IPS-18c (cell line): ENCODE measurements around the gene MARCOL.

Experiments
- H3K4me3 ChIP-seq: 2 replicates; pipeline ENCODE4 v1.7.0; 2013; ENCODE audit warnings: low read depth, mild to moderate bottlenecking, low read length, moderate library complexity; ENCODE audit not compliant: insufficient read depth
- H3K9me3 ChIP-seq: one replicate; pipeline ENCODE4 v1.6.1; 2013; ENCODE audit warnings: mild to moderate bottlenecking, low read length, moderate library complexity; ENCODE audit not compliant: control insufficient read depth, insufficient read depth

The MARCOL gene

GRCh38 chr5:148238418-148238794, at the start of gene MARCOL:
MARCOL (plus strand) TSS chr5:148238525; CDS start chr5:148238598, 73 bp downstream.
- Histone ChIP-seq H3K4me3 (no peak within 1 kb of the TSS), H3K9me3 (no peaks in the 10 kb centered on the region)

DNA sequence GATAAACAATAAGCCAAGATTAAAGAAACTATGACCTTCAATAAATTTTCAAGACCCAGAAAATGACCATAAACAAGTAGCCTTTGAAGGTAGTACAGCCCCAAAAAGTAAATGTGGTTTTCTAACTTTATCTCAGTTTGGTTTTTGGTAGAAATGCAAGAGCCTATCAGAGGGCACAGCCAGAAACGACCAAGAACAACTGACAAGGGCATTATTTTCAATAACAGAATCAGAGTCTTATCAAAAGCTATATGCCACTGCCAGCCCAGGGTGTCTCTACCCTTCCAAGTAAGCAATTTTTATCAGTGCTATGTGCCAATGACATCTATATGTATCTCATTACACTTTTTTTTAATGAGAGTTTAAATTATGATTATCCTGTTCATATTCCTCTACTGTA, 47.3 kb upstream of the MARCOL start:
- H3K9me3 ChIP-seq = no peaks in the 10 kb centered on the region
- H3K4me3 ChIP-seq = no peak overlapping the region

DNA sequence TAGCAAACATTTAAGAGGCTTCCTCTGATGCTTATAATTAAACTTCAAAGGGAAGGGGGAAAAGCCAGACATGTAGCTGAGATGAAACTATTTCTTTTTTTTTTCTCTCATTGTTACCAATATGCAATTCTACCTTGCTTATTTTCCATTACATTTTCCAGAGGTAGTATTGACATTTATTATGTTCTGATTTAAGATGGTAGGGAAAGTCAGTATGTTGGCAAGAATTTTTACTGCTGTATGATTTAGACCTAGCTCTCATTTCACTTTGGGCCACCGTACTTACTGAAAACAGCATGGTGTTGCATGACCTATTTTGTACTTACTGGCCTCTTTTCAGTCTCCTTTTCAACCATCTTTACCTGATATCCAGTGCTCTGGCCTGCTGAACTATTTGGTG, 45.1 kb upstream of the MARCOL start:
- Histone ChIP-seq H3K9me3 (no peaks in the 10 kb centered on the region), H3K4me3 (no peak overlapping the region)

DNA sequence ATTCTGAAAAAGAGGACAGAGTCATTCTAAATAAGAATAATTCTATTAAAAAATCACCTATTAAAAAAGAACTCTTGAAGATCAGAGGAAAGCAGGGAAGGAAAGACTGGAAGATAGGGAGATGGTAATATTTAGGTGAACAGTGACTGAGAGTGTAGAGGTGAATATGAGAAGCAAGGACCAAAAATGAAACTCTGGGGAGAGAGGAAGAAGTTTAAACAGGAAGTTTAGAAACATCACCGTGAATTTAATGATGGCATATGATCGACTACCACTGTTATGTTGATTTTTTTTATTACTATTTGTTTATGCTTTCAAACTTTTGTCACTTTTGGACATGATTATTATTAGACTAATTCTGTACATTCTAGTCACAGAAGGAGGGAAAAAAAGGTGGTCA, 37.2 kb upstream of the MARCOL start:
- Histone ChIP-seq H3K4me3 (no peak overlapping the region), H3K9me3 (no peaks in the 10 kb centered on the region)

- Histone ChIP-seq H3K9me3 (no peaks in the 10 kb centered on the region), H3K4me3 (no peak within 1 kb of the TSS)
Measured at GRCh38 chr5:148202531-148203203, 35.7 kb upstream of the MARCOL start, which contains the start of gene SPINK6. SPINK6 (plus strand) TSS chr5:148203042; CDS start chr5:148203097, 55 bp downstream.

GRCh38 chr5:148205044-148205806, 33.1 kb upstream of the MARCOL start:
- H3K9me3 ChIP-seq = no peaks in the 10 kb centered on the region
- H3K4me3 ChIP-seq = no peak overlapping the region

DNA sequence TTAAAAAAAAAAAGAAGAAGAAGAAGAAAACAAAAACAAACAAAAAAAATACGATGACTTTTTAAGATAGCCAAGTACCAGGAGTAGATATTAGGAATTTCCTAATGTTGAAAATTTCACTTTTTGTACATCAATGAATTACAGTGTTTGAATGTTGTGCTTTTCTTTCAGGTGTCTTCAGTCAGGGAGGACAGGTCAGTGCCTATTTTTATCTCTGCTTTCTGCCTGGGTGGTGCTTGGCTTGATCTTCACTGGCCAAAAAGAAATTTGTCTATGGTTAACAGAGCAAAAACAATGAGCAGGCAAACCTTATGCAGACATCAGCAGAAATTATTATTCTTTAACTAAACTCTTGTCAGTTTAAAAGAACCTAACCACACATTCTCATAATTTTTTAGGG, 32.5 kb upstream of the MARCOL start:
- no peak overlapping the region for H3K4me3 ChIP-seq

GRCh38 chr5:148206620-148207019, 31.7 kb upstream of the MARCOL start:
- H3K9me3 ChIP-seq = no peaks in the 10 kb centered on the region
- H3K4me3 ChIP-seq = no peak overlapping the region

More for the DNA sequence above, 32.5 kb upstream of the MARCOL start:
- H3K9me3 ChIP-seq = no peaks in the 10 kb centered on the region

DNA sequence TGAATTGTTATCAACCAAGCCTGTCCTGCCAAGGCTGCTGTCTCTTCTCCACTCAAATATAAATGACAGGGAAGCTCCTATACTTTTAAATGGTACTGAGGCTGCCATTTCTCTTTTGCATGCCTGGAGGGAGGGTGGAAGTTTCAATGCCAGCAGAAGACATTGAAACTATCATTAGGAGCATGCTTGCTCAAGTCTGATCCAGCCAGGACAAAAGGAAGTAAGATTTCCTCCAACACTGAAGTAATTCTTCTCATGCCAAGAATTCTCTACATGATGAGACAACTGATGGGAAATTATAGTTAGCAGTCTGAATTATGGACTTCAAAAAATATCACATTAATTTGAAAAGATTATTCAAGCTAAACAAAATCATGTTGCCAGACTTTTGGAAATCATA, 30.1 kb upstream of the MARCOL start:
- H3K9me3 ChIP-seq = no peaks in the 10 kb centered on the region
- H3K4me3 ChIP-seq = no peak overlapping the region

- H3K9me3 ChIP-seq = no peaks in the 10 kb centered on the region
Measured at GRCh38 chr5:148209151-148209770, 29.1 kb upstream of the MARCOL start.

DNA sequence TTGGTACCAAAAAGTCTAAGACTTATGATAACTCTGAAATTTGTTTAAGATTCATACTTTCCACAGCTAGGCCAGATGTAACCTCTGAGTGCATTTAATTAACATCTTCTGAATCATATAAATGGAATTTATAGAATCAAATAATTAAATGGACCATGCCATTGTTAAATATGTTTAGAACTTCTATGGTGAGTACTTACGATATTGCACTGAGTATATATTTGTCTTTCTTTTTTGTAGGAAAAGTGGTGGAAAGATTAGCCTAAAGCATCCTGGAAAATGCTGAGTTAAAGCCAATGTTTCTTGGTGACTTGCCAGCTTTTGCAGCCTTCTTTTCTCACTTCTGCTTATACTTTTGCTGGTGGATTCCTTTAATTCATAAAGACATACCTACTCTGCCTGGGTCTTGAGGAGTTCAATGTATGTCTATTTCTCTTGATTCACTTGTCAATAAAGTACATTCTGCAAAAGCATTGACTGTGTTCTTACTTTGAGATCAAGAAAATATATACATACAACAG, 23.6 kb upstream of the MARCOL start:
- H3K9me3 ChIP-seq = no peaks in the 10 kb centered on the region
- no peak overlapping the region for H3K4me3 ChIP-seq

More at GRCh38 chr5:148209151-148209770, 29.1 kb upstream of the MARCOL start:
- no peak overlapping the region for H3K4me3 ChIP-seq

DNA sequence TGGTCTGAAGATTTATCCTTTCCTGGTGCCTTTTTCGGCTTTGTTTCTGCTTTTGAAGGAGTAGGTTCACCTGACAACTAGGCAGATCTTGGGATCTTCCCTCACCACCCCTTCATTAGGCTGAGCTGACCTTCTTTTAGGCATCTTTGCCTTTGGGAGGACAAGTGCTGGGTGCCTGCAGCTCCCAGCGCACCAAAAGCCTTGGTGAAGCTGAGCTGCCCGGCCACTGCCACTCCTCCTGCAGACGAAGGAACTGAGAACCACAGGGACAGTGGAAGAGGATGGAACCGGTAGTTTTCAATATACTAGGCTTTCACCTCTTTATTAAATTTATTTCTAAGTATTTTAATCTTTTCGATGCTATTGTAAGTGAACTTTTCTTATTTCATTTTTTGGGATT, 16.8 kb upstream of the MARCOL start:
- Histone ChIP-seq H3K9me3 (no peaks in the 10 kb centered on the region), H3K4me3 (no peak overlapping the region)

- Histone ChIP-seq H3K4me3 (no peak overlapping the region), H3K9me3 (no peaks in the 10 kb centered on the region)
Measured at GRCh38 chr5:148224117-148224742, 14.1 kb upstream of the MARCOL start.

- no peak overlapping the region for H3K4me3 ChIP-seq
- H3K9me3 ChIP-seq = no peaks in the 10 kb centered on the region
Measured at GRCh38 chr5:148228392-148228984, 9.8 kb upstream of the MARCOL start.

DNA sequence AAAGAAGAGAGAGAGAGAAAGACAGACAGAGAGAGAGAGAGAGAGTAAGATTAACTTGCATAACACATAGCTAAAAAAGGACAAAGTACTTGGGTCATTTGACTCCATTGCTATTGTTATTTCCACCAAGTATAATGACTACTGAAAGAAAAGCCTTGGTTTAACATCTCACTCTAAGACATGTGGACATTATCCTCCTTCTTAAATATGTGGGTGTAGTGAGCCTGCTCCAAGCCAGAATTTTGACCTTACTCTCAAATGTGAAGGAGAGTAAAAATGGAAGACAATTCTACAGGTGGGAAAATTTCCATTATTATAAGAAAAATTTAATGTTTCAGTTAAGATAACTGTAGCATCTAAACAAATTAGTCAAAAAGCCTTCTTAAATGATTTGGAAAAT, 8.5 kb upstream of the MARCOL start:
- no peak overlapping the region for H3K4me3 ChIP-seq
- H3K9me3 ChIP-seq = no peaks in the 10 kb centered on the region

DNA sequence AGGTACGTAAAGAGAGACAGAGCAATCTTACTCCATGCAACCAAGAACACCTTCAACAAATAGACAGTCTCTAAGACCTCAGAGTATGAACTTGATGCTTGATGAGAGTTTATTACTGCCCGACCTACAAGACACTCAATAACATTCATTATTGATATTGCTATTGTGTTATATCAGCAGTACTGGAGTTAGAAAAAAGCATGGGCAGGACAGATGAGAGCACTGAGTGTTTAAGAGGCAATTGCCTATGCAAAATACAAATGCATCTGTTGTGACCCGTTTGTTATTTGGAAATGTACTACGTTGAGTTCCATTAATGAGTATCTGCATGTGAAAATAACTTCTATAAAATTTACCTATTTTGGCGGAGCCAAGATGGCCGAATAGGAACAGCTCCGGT, 8.1 kb upstream of the MARCOL start:
- H3K4me3 ChIP-seq = no peak overlapping the region
- H3K9me3 ChIP-seq = no peaks in the 10 kb centered on the region

- Histone ChIP-seq H3K4me3 (no peak overlapping the region), H3K9me3 (no peaks in the 10 kb centered on the region)
Measured at GRCh38 chr5:148237785-148238417, 424 bp upstream of the MARCOL start.
